Neural cell (in vitro differentiated cells): ENCODE results near the gene PARD6G. TPM values are rescaled to one million over a fixed set of nuclear protein-coding genes. Genes with fewer than 3 reads are reported as not detected.
A peak's percentile ranks its signal among the peaks of the same experiment; 100 is the strongest.
"Not testable (repeated sequence)": the region's sequence is repeated elsewhere in the genome, so short reads cannot be mapped to it uniquely, and the experiment has no call there.

Experiments
- H2AFZ ChIP-seq: fragments of 200-600, 300-800 bp; sonication (generic), shearing (Covaris generic); 2 replicates; pipeline ENCODE4 v1.6.0; 2014; ENCODE audit warnings: low read depth, mild to moderate bottlenecking, antibody characterized with exemption, low read length, moderate library complexity
- H3F3A ChIP-seq: fragments of 200-600 bp; shearing (Covaris generic); 2 replicates; pipeline ENCODE4 v1.6.1; 2016; ENCODE audit warnings: mild to moderate bottlenecking, moderate library complexity, mixed read lengths, antibody characterized with exemption, low read length; ENCODE audit not compliant: insufficient read depth, poor library complexity, severe bottlenecking
- H3K27ac ChIP-seq: fragments of 200-600, 300-800 bp; sonication (generic), shearing (Covaris generic); 2 replicates; pipeline ENCODE4 v1.5.1; 2014; ENCODE audit warnings: mild to moderate bottlenecking, low read length, moderate library complexity
- H3K27me3 ChIP-seq: fragments of 300-800, 200-600 bp; sonication (generic), shearing (Covaris generic); 2 replicates; pipeline ENCODE4 v1.6.0; 2014; ENCODE audit warnings: mild to moderate bottlenecking, low read depth, low read length, moderate library complexity; ENCODE audit not compliant: insufficient read depth
- H3K36me3 ChIP-seq: fragments of 300-800, 200-600 bp; sonication (generic), shearing (Covaris generic); 2 replicates; pipeline ENCODE4 v1.5.1; 2014; ENCODE audit warnings: mild to moderate bottlenecking, antibody characterized with exemption, low read length, moderate library complexity; ENCODE audit not compliant: insufficient read depth
- H3K4me2 ChIP-seq: fragments of 300-800, 200-600 bp; sonication (generic), shearing (Covaris generic); 2 replicates; pipeline ENCODE4 v1.6.0; 2014; ENCODE audit warnings: mild to moderate bottlenecking, low read length
- H3K4me3 ChIP-seq: fragments of 300-800, 200-600 bp; sonication (generic), shearing (Covaris generic); 2 replicates; pipeline ENCODE4 v1.5.1; 2014; ENCODE audit warnings: mild to moderate bottlenecking, low read length, moderate library complexity
- H3K79me2 ChIP-seq: fragments of 200-600 bp; shearing (Covaris generic); replicated peaks from 2 replicates; pipeline ENCODE4 v1.6.0; 2014; ENCODE audit warnings: mild to moderate bottlenecking, low read length, moderate library complexity; ENCODE audit not compliant: insufficient read depth
- H3K9ac ChIP-seq: fragments of 300-800, 200-600 bp; sonication (generic), shearing (Covaris generic); 2 replicates; pipeline ENCODE4 v1.6.1; 2016; ENCODE audit warnings: mild to moderate bottlenecking, low read length, mixed read lengths
- H3K9me2 ChIP-seq: fragments of 200-600 bp; shearing (Covaris generic); 2 replicates; pipeline ENCODE4 v1.6.1; 2016; ENCODE audit warnings: mild to moderate bottlenecking, low read length, mixed read lengths; ENCODE audit not compliant: insufficient read depth
- H3K9me3 ChIP-seq: fragments of 200-600, 300-800 bp; sonication (generic), shearing (Covaris generic); 2 replicates; pipeline ENCODE4 v1.6.1; 2016; ENCODE audit warnings: mild to moderate bottlenecking, mixed run types, low read length, moderate library complexity, mixed read lengths
- H4K20me1 ChIP-seq: fragments of 200-600 bp; shearing (Covaris generic); 2 replicates; pipeline ENCODE4 v1.6.1; 2016; ENCODE audit warnings: mild to moderate bottlenecking, mixed run types; ENCODE audit not compliant: insufficient read depth
- EP300 ChIP-seq: fragments of 450-650 bp; conservative IDR thresholded peaks from 2 replicates; pipeline ENCODE4 v1.6.1; 2014; ENCODE audit warnings: antibody characterized with exemption, mild to moderate bottlenecking, moderate library complexity; ENCODE audit not compliant: poor library complexity, severe bottlenecking
- EZH2 ChIP-seq: fragments of 200-600, 300-800 bp; shearing (Covaris generic), sonication (generic); IDR thresholded peaks from 2 replicates; pipeline ENCODE4 v1.6.1; 2014; ENCODE audit warnings: antibody characterized with exemption, low read length, borderline replicate concordance, mild to moderate bottlenecking; ENCODE audit not compliant: insufficient read depth, poor library complexity, severe bottlenecking
- MXI1 ChIP-seq: fragments of 450-650 bp; conservative IDR thresholded peaks from 2 replicates; pipeline ENCODE4 v1.6.1; 2014; ENCODE audit warnings: antibody characterized with exemption, mild to moderate bottlenecking; ENCODE audit not compliant: poor library complexity, severe bottlenecking
- POLR2AphosphoS5 ChIP-seq: IDR thresholded peaks from 2 replicates; pipeline ENCODE4 v1.6.1; 2012
- RAD21 ChIP-seq: fragments of 450-650 bp; conservative IDR thresholded peaks from 2 replicates; pipeline ENCODE4 v1.6.1; 2014; ENCODE audit warnings: antibody characterized with exemption, mild to moderate bottlenecking, moderate library complexity
- SMC3 ChIP-seq: fragments of 450-650 bp; conservative IDR thresholded peaks from 2 replicates; pipeline ENCODE4 v1.6.1; 2014; ENCODE audit warnings: antibody characterized with exemption, mild to moderate bottlenecking, moderate library complexity; ENCODE audit not compliant: poor library complexity
- polyA plus RNA-seq: library from polyadenylated mRNA; depleted of rRNA; stranded (reverse); fragments of >200 nt; gene quantifications from 2 replicates; pipeline ENCODE4 v1.2.3, GENCODE V29; 2014
- TF ChIP-seq, protein P1 (sequence below): fragments of 450-650 bp; IDR thresholded peaks from 2 replicates; pipeline ENCODE4 v1.5.1; 2014; ENCODE audit warnings: antibody characterized with exemption, mild to moderate bottlenecking, moderate library complexity; ENCODE audit not compliant: poor library complexity, severe bottlenecking
- TF ChIP-seq, protein P2 (sequence below): IDR thresholded peaks from 2 replicates; pipeline ENCODE4 v1.6.1; 2012; ENCODE audit warnings: borderline replicate concordance

PARD6G gene
- polyA plus RNA-seq, 1 donor from 2014 or later = 9.3 TPM

DNA sequence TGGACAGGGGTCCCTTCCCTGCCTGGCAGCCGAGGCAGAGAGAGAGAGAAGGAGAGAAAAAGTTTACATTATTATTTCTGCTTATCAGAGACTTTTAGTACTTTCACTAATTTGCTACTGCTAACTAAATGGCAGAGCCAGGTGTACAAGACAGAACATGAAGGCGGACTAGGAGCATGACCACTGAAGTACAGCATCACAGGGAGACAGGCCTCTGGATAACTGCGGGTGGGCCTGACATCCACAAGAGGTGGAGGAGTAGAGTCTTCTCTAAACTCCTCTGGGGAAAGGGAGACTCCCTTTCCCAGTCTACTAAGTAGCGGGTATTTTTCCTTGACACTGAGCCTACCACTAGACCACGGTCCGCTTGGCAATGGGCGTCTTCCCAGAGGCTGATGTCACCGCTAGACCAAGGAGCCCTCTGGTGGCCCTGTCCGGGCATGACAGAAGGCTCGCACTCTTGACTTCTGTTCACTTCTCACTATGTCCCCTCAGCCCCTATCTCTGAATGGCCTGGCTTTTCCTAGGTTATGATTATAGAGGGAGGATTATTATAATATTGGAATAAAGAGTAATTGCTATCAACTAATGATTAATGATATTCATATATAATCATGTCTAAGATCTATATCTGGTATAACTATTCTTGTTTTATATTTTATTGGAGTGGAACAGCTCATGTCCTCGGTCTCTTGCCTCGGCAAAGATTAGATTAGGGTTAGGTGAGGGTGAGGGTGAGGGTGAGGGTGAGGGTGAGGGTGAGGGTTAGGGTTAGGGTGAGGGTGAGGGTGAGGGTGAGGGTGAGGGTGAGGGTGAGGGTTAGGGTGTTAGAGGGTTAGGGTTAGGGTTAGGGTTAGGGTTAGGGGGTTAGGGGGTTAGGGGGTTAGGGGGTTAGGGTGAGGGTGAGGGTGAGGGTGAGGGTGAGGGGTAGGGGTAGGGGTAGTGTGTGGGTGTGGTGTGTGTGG lies 10.5 kb upstream of the PARD6G start:
- peak; percentile 82 for TF ChIP-seq SMC3
- TF ChIP-seq RAD21 = peak; percentile 67
- TF ChIP-seq, protein P1, sequence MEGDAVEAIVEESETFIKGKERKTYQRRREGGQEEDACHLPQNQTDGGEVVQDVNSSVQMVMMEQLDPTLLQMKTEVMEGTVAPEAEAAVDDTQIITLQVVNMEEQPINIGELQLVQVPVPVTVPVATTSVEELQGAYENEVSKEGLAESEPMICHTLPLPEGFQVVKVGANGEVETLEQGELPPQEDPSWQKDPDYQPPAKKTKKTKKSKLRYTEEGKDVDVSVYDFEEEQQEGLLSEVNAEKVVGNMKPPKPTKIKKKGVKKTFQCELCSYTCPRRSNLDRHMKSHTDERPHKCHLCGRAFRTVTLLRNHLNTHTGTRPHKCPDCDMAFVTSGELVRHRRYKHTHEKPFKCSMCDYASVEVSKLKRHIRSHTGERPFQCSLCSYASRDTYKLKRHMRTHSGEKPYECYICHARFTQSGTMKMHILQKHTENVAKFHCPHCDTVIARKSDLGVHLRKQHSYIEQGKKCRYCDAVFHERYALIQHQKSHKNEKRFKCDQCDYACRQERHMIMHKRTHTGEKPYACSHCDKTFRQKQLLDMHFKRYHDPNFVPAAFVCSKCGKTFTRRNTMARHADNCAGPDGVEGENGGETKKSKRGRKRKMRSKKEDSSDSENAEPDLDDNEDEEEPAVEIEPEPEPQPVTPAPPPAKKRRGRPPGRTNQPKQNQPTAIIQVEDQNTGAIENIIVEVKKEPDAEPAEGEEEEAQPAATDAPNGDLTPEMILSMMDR = peak; percentile 71
- not testable (repeated sequence) for H3K4me2 ChIP-seq, H3K9me3 ChIP-seq, H3K9ac ChIP-seq, H3K36me3 ChIP-seq, H3K27me3 ChIP-seq, H3K79me2 ChIP-seq, H4K20me1 ChIP-seq, H2AFZ ChIP-seq, H3K4me3 ChIP-seq, H3K9me2 ChIP-seq, H3F3A ChIP-seq, H3K27ac ChIP-seq

DNA sequence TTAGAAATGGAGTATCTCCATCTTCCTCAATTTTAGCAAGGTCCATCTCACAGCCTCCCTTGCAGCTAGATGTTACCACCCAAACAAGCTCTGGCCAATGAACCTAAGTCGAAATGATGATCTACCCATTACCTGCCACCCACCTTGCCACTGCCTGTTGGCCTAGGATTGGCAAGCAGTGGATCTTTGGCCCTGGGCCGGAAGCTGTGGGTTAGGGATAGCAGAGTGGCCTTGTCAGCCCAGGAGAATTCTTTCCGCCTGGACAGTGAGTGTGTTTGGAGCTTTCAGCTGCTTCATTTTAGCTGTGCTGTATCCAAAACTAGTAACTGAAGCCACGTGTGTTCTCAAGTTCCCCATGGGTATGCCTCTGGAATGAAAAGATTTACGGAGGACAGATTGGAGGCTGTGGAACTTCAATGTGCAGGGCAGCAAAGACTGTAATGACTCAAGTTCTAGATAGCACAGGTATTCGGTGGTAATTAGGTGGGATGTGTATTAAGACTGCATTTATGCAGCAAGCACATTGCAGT lies 7.7 kb upstream of the PARD6G start:
- Histone ChIP-seq H3K9me3 (peaks cover 3% of the 10 kb centered on the region), H3K27me3 (no peaks in the 10 kb centered on the region), H3K27ac (no peak overlapping the region), H3K36me3 (no peaks in the 10 kb centered on the region), H3F3A (no peaks in the 10 kb centered on the region), H4K20me1 (no peaks in the 10 kb centered on the region), H3K9ac (no peak overlapping the region), H3K79me2 (no peaks in the 10 kb centered on the region), H3K4me2 (no peak overlapping the region), H3K9me2 (no peaks in the 10 kb centered on the region), H2AFZ (no peak overlapping the region), H3K4me3 (no peak overlapping the region)
- TF ChIP-seq EP300 (no peak), SMC3 (no peak), EZH2 (no peak), RAD21 (no peak), MXI1 (no peak), POLR2AphosphoS5 (no peak)
- TF ChIP-seq, protein P2, sequence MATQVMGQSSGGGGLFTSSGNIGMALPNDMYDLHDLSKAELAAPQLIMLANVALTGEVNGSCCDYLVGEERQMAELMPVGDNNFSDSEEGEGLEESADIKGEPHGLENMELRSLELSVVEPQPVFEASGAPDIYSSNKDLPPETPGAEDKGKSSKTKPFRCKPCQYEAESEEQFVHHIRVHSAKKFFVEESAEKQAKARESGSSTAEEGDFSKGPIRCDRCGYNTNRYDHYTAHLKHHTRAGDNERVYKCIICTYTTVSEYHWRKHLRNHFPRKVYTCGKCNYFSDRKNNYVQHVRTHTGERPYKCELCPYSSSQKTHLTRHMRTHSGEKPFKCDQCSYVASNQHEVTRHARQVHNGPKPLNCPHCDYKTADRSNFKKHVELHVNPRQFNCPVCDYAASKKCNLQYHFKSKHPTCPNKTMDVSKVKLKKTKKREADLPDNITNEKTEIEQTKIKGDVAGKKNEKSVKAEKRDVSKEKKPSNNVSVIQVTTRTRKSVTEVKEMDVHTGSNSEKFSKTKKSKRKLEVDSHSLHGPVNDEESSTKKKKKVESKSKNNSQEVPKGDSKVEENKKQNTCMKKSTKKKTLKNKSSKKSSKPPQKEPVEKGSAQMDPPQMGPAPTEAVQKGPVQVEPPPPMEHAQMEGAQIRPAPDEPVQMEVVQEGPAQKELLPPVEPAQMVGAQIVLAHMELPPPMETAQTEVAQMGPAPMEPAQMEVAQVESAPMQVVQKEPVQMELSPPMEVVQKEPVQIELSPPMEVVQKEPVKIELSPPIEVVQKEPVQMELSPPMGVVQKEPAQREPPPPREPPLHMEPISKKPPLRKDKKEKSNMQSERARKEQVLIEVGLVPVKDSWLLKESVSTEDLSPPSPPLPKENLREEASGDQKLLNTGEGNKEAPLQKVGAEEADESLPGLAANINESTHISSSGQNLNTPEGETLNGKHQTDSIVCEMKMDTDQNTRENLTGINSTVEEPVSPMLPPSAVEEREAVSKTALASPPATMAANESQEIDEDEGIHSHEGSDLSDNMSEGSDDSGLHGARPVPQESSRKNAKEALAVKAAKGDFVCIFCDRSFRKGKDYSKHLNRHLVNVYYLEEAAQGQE = no peak
